ENCODE data around the gene ZBTB2. TPM values are rescaled to one million over a fixed set of nuclear protein-coding genes. Genes with fewer than 3 reads are reported as not detected.

Gene ZBTB2
- total RNA-seq (10 to 100 TPM in 2 of 4 donors, 1 to 10 TPM in 2; 7.9 to 14.7 (median 10.8) TPM), polyA plus RNA-seq (1 to 10 TPM; 7.1 to 9.6 (median 9.5) TPM)
- long read RNA-seq, donor 1, partial matches to known transcripts: 3 of 11 reads
- long read RNA-seq, donor 1, other reads (novel, unspliced or antisense): 4 of 11 reads
- long read RNA-seq, donor 2, transcript ZBTB2-201 (3 exons, 3,090 nt): major isoform, 14 of 28 reads
- long read RNA-seq, donor 2, partial matches to known transcripts: 1 of 28 reads
- long read RNA-seq, donor 2, other reads (novel, unspliced or antisense): 13 of 28 reads

- TF ChIP-seq CTCF (IDR thresholded peaks at IDR 0.05): no peak
- peak within 1 kb of the TSS; percentile 97 for H3K4me3 ChIP-seq
- peaks cover 0 to 6% of the 10 kb centered on the region in 2 donors for H3K36me3 ChIP-seq (ENCODE audit: insufficient read depth in 1 of 2, low read depth in 1 of 2)
- intact Hi-C loops (cut with DNase I): loop anchor here (2.0 to 5.0 kb wide), 2 partner anchors 61 kb away; partner anchors contain the start of gene RMND1 (in 2 of the 2)
- peak; percentile 73 to 90 for DNase-seq
- peak; percentile 0 to 41 (median 30) for ATAC-seq
- H3K9me3 ChIP-seq: no peaks in the 10 kb centered on the region
- H3K4me1 ChIP-seq: peaks cover 47% of the 10 kb centered on the region
- no peaks in the 10 kb centered on the region for H3K27me3 ChIP-seq (ENCODE audit: insufficient read depth in 3 of 3, low read length in 2 of 3)
- H3K27ac ChIP-seq: peak within 1 kb of the TSS; percentile 100
- WGBS, 3 donors: 1 to 2% (median 1%) methylated on average over 32 to 55 of the region's 57 CpGs
Measured at GRCh38 chr6:151391471-151392413, at the start of gene ZBTB2. TSS of gene ZBTB2 (minus strand) at chr6:151391559. CDS start at chr6:151373637, 17,922 bp downstream.

GRCh38 chr6:151440930-151441329 lies 49.6 kb upstream of the ZBTB2 start:
- no peak for ATAC-seq
- no peak for DNase-seq
- intact Hi-C loops (cut with DNase I): no loop called here
- Histone ChIP-seq H3K4me1 (peaks cover 9% of the 10 kb centered on the region), H3K9me3 (no peaks in the 10 kb centered on the region), H3K36me3 (ENCODE audit: insufficient read depth in 1 of 2, low read depth in 1 of 2) (peaks cover 3 to 8% of the 10 kb centered on the region in 2 donors), H3K27ac (no peak overlapping the region), H3K4me3 (no peak overlapping the region), H3K27me3 (ENCODE audit: insufficient read depth in 3 of 3, low read length in 2 of 3) (no peaks in the 10 kb centered on the region)
- 64 to 73% (median 69%) methylated on average over 2 of the region's 2 CpGs for WGBS, 3 donors
- peak; percentile 17 for TF ChIP-seq CTCF (IDR thresholded peaks at IDR 0.05)

- no peak for TF ChIP-seq CTCF (IDR thresholded peaks at IDR 0.05)
- H3K4me1 ChIP-seq: peaks cover 9% of the 10 kb centered on the region
- H3K27ac ChIP-seq: no peak overlapping the region
- no peaks in the 10 kb centered on the region for H3K27me3 ChIP-seq (ENCODE audit: insufficient read depth in 3 of 3, low read length in 2 of 3)
- 27 to 44% (median 29%) methylated on average over 1 of the region's 1 CpG for WGBS, 3 donors
- DNase-seq: no peak
- no peaks in the 10 kb centered on the region for H3K9me3 ChIP-seq
- H3K4me3 ChIP-seq: no peak overlapping the region
- peaks cover 3 to 8% of the 10 kb centered on the region in 2 donors for H3K36me3 ChIP-seq (ENCODE audit: insufficient read depth in 1 of 2, low read depth in 1 of 2)
- intact Hi-C loops (cut with DNase I): no loop called here
- no peak for ATAC-seq
Measured at GRCh38 chr6:151440498-151440897, 49.1 kb upstream of the ZBTB2 start.

- no peak for ATAC-seq
- Histone ChIP-seq H3K4me3 (no peak overlapping the region), H3K9me3 (no peaks in the 10 kb centered on the region), H3K36me3 (ENCODE audit: insufficient read depth in 1 of 2, low read depth in 1 of 2) (peaks cover 3 to 13% of the 10 kb centered on the region in 2 donors), H3K27me3 (ENCODE audit: insufficient read depth in 3 of 3, low read length in 2 of 3) (no peaks in the 10 kb centered on the region), H3K27ac (no peak overlapping the region), H3K4me1 (peaks cover 9% of the 10 kb centered on the region)
- intact Hi-C loops (cut with DNase I): no loop called here
- TF ChIP-seq CTCF (IDR thresholded peaks at IDR 0.05): no peak
- no peak for DNase-seq
Measured at GRCh38 chr6:151437401-151437800, 46.0 kb upstream of the ZBTB2 start.
